HG03025 (cell line): Measurements from ENCODE around the gene BRI3.

ENCODE experiments used
- ATAC-seq: cut with Tn5 transposase; IDR thresholded peaks from one replicate; pipeline ENCODE4 v1.9.1; 2021; ENCODE audit warnings: mild to moderate bottlenecking, moderate library complexity; ENCODE audit not compliant: unreplicated experiment, low FRiP score

BRI3 gene

DNA sequence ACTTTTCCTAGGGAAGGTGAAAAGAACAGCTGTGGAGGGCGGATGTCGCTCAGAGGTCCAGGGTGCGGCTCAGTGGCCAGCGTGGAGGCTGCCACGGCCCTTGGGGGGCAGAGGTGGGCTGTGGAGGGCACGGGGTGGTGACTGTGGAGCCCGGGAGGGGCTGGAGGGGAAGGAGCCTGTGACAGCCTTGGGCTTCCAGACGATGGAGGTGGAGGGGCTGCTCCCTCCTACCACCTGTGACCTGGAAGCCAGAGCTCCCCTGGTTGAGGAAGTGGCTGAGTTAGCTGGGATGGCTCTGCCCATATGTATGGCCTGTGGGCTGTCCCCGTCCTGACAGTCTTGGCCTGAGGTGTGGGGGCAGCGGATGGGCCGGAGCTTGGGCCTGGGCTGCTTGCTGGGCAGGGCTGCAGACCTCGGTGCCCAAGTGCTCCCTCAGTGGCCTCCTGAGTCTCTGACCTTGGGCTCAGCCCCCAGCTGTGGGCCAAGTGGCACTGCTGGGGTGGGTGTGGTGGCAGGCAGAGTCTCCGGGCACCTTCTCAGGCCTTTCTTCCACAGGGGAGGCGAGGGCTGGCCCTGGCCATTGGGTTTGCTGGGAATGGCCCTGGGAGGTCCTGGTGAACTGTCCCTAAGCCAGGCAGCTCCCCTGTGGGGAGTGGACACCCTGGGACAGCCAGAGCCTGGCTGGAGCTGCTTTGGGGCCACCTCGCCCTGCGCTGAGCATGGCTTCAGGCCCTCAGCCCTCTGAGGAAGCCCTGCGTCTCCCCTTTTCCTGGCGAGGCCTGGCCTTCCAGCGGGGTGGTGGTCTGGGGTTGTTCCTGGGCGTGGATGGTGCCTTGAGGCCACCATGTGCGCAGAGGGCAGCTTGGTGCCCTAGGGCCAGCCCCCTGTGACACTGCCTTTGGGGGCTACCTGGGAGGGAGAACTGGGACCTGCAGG, 3.9 kb downstream of the BRI3 start:
- no peak for ATAC-seq

DNA sequence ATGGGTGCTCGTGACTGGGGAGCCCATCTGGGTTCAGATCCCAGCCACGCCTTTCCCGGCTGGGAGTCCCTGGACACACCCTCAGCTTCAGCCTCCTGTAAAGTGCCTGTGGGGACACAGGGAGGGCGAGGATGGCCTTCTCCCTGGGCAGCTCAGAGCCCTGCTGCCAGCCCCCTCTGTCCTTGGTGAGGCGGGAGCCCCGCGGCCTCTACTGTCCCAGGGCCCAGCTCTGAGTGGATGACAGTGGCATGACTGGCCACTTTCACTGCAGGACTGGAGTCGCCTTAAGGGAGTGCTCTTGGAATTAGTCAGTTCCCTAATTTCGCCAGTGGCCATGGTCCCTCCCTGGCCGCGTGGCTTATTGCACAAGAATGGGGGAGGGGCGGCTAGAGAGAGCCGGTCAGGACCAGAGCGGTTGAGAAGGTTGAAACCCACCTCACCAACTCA, 4.6 kb downstream of the BRI3 start:
- ATAC-seq: no peak

DNA sequence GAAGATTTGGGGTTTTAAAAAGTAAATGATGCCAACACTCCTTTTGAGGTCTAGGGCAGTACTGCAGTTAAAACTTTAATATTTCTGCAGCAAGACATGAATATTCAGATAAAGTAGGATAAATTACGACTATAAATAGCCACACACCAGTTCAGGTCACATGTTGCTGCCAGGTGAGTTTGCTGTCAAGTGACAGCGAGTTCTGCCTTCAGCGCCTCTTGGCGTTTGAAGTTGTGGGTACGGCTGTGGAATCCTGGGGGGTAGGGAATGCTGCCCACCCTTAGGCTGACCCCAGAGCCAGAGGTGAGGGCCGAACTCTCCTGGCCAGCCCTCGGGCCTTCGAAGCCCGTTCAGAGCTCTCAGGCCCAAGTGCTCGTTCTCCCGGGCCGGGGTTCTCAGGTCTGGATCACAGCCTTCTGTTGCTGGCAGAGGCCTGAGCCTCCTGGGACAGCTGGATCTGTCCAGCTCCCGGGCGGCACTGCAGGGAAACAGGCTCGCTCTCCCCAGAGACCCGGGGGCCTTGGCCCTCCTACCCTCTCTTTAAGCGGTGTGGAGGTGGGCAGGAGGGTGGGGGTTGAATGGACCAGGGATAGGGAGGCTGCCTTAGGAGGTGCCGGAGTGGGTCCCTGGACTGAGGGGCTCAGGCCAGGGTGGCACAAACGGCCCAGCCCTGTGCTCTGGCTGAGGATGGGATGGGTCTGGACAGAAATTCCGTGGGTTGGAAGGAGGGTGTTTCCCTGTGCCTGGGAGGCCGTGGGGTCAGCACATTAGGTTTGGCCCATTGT, 5.4 kb downstream of the BRI3 start:
- no peak for ATAC-seq

DNA sequence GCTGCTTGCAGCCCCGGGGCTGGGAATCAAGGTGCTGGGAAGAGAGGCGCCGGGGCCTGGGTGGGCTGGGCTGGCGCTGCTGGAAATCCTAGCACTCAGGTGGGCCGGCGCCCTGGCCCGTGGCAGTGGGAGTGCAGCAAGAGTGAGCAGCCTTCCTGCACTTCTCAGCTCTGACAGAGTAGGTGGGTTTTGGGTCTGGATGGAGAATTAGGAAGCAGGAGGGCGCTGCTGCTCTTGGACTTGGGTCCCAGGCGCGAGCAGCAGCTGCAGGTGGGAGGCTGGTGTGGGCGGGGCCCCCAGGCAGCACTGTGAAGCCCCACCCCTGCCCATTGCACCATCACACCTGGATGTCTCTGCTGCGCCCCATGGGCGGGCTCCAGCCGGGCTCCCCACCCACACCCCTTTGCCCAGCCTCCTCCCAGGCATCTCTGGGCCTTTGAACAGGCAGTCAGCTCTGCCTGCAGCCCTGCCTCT, 6.0 kb downstream of the BRI3 start:
- no peak for ATAC-seq

DNA sequence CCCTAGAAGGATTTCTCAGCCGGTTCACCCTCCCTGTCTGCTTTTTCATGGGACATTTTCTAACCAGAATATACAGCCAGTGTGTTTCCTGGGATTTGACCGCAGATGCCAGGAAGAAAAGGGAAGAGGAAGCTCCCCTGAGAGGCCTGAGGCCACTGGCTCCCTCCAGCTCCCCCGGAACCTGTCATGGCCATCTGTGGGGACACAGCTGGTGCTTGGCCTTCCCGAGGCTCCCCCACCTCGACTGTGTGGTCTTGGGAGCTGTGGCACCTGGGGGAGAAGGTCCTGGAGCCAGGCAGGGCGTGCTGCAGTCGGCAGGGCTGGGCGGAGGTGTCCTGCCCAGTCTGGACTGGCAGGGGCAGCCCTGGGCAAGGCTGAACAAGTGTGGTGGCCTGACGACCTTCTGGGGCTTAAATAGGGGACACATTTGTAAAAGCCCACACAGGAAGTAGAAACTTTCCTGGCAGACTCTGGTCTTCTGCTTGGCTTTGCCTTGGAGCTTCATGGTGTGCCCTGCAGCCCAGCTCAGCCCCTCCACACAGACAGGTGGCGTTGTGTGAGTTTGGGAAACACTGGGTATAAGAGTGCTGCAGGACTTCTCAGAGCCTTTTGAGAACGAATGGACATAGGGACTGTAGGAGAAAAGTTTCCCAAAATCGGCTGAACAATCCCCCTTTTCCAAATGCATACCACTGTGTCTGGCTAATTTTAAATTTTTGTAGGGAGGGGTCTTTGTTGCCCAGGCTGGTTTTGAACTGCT, 6.8 kb downstream of the BRI3 start:
- ATAC-seq: no peak

DNA sequence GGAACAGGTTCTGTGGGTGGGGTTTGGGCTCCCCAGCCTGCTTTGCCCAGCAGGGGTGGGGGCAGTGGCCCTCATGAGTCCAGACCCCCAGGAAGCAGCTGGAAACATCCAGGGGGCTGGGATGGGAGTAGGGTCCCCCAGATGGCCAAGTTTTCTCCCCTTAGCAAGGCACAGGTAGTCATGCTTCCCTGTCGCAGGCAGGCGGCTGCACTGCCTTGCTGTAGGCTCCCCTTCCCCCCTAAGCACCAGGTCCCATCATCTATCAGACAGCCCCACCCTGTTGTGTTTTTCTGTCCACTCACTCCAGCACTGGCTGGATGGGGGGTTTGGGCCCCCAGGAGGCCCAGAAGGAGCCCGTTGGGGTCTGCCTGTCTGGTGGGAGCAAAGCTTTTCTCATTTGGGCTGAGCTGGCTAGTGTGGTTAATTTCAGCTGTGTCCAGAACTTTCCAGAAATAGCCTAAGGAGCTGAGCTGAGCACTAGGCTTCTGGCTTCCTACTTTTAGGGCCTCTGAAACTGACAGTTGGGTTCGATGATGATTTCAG, 7.9 kb downstream of the BRI3 start:
- no peak for ATAC-seq

DNA sequence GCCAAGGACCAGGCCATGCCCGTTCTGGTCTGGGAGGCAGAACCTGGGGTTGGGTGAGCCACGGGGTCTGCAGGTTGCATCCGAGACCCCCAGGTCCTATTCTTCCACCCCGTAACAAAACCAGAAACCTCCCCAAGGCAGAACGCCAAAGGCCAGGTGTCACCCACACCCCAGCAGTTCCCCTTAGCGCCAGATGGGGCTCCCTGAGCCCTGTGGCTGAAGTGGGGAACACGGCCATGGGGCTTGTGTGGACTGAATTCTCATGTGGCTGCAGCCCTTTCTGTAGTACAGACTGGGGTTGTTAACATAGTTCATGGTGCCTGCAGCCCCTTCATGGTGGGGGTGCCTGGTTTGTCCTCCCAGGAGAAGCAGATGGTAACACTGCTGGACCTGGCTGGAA, 10.2 kb downstream of the BRI3 start:
- no peak for ATAC-seq

DNA sequence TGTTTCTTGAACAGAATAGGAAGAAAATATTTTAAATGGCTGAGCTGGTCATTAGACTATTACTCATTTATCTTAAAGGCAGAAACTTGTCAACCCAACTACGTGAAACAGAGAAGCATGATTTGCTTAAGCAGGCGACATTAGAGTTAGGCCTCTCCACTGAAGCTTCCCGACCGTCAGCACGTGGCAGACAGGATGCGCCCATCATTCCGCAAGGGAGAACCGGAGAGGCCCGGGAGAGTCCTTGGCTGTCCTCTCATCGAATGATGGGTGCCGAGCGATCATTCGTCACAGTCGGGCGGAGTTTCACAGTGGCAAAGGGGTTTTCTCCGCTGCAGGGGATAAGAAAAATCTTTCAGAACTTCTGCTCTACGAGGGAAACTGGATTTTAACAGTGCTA, 11.8 kb downstream of the BRI3 start:
- no peak for ATAC-seq

- no peak for ATAC-seq
These were observed 12.3 kb downstream of the BRI3 start for GRCh38 chr7:98293746-98294145.

- ATAC-seq: no peak
These were observed 12.8 kb downstream of the BRI3 start for GRCh38 chr7:98294326-98294725.

DNA sequence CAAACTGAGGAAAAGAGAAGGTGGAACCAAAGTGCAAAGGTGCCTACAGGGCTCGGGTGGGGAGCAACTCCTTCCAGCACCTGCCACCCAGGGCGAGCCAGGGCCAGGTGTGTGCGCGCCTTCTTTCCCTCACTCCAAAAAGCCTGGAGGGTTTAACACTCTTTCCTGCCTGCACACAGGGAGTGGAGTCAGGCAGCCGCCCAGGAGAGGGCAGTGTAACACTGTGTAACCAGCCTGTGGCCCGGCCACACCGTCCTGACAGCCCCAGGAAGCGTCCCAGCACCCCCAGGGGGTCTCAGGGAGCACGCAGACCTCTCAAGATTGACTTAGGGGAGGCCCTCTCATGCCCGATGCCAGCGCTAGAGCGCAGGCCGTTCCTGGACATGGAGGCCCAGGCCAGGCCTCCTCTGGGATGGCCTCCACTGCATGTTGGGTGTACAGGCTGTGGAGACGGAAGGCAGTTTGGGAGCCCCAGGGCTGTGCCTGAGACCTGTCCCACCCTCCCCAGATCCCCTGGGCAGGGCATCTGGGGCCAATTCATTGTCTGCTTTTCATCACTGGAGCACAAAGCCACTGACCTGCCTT, 13.4 kb downstream of the BRI3 start:
- ATAC-seq: no peak

GRCh38 chr7:98295467-98296192, 14.1 kb downstream of the BRI3 start:
- ATAC-seq: no peak

- no peak for ATAC-seq
These were observed 15.3 kb downstream of the BRI3 start for GRCh38 chr7:98296833-98297232.

DNA sequence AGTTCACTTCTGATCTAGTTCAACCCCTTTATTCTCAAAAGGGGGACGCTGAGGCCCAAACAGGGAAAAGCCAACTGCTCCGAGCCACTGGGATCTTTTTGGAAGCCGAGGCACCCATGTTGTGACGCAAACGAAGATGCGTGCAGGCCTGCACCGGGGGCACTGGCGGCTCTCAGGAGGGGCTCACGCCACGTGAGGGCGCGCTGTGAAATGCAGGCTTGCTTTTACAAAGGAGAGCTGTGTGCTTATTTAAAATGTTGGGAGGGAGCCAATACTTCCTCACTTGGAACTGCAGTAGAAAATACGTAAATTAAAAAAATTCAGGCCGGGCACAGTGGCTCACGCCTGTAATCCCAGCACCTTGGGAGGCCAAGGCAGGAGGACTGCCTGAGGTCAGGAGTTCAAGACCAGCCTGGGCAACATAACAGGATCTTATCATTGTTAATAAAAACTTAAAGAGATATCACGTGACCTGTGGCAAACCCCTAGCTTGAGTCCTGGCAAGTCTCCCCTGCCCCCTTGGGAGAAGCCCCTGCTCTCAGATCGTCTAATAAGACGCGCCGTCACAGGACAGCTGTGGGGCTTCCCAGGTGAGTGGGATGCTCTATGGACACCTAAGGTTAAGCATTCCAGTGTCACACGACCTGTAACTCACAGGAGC, 16.3 kb downstream of the BRI3 start:
- ATAC-seq: no peak

DNA sequence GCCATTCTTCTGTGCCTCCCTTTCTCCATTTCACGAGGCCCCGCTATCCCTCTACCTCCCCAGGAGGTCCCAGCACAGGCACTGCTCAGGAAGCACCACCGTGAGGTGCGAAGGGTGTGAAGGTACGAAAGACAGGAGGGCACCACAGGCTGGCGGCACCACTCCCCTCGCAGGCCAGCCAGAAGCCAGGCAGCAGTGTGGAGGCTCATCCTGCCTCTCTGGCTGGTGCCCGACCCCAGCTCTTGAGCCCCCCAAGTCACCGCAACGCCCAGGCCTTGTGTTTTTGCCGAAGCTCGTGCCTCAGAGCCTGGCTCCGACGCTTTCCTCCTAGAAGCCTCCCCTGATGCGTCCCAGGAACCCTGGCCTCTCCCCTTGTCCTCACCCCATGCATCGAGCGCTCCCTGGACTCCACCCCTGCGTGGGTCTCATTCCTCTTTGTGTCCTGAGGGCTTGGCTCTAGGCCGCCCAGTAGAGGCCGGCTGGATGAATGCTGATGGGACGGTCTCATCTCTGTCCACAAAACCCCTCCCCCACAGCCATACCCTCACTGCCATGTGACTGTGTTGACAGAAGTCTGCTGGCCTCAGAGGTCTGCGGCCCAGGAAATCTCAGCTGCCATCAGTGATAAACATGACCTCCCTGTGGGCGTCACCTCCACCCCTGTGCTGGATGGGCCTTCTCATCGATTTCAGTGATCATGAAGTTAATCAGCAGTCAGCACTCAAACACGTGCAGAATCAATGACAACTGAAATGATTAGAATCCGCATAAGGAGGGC, 19.3 kb downstream of the BRI3 start:
- ATAC-seq: no peak

GRCh38 chr7:98301693-98302470, 20.4 kb downstream of the BRI3 start:
- no peak for ATAC-seq

DNA sequence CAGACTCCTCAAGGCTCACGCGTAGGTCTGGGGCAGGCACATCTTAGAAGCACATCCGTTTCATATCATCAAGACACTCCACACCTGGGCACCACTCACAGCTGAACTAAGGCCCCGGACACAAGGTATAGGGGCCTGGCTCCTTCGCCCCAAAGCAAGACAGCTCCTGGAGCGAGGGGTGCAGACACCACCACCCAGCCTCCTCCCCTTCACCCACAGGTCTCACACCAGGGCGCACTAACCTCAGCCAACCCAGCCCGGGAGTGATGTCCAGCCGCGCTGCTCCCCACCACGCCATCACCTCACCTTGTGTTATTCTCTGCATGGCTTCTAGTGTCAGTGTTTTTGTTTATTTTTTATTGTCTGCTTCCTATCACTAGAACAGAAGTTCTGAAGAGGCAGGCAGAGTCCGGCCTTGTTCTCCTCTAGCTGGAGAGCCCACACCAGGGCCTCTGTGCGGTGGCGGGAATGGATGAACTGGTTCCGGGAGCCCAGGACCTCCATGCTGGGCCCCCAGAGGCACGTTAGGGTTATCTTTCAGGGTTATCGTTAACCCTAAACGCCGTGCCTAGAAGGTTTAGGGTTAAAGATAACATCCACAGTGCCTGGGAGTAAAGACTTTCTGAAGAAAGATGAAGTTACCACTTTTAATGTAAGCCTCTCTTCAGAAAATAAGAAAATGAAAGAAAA, 21.8 kb downstream of the BRI3 start:
- ATAC-seq: no peak
